BJ (cell line): ENCODE results near the gene PTPRE. TPM values are rescaled to one million over a fixed set of nuclear protein-coding genes. Genes with fewer than 3 reads are reported as not detected.

ENCODE experiments used
- CTCF ChIA-PET: fragments of 350-600 bp; formaldehyde crosslinking; extraction: SDS; loops from one replicate; lab custom pipeline; 2021; ENCODE audit warnings: antibody characterized with exemption, inconsistent platforms; lab: Yijun Ruan, JAX
- POLR2A ChIA-PET: fragments of 300-600 bp; sonication (Branson Sonifier 250); formaldehyde crosslinking; extraction: SDS; loops from one replicate; lab custom pipeline; 2021; ENCODE audit warnings: antibody characterized with exemption; lab: Charles Lee
- DNase-seq: peaks from one replicate; pipeline ENCODE4 v3.0.0-alpha.2; 2011; ENCODE audit warnings: low read depth
- H3K27me3 ChIP-seq: 2 replicates; pipeline ENCODE4 v1.6.0; 2011; ENCODE audit warnings: low read length; ENCODE audit not compliant: control insufficient read depth, insufficient read depth
- H3K36me3 ChIP-seq: 2 replicates; pipeline ENCODE4 v1.5.1; 2011; ENCODE audit warnings: low read length; ENCODE audit not compliant: control insufficient read depth, insufficient read depth
- H3K4me3 ChIP-seq: 2 replicates; pipeline ENCODE4 v1.5.1; 2011; ENCODE audit warnings: low read depth, mild to moderate bottlenecking, control low read depth, low read length
- polyA plus RNA-seq: library from polyadenylated mRNA; depleted of rRNA; stranded (reverse); fragments of >200 nt; gene quantifications from 2 replicates; pipeline ENCODE4 v1.2.3, GENCODE V29; 2011
- TF ChIP-seq, protein P1 (sequence below): IDR thresholded peaks from 2 replicates; pipeline ENCODE4 v1.5.1; 2011; ENCODE audit warnings: low read depth, mild to moderate bottlenecking, control low read depth, inconsistent platforms, low read length, moderate library complexity; ENCODE audit not compliant: insufficient read depth

The PTPRE gene
- polyA plus RNA-seq, 1 experiment: 0.09 TPM

DNA sequence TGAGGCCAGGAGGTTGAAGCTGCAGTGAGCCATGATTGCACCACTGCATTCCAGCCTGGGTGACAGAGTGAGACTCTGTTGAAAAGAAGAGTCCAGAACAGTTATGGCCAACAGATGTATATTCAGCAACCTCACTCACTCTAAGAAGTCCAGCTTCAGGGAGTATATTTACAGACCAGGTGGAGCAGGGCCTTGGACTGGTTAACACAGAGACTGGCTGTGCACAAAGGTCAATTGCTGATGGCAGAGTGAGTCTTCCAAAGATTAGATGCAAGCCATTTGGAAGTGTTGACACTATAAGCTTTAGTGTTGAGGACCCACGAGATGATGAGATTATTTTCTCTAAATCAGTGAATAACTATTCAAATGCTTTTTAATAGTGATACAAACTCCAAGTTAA, 39.1 kb upstream of the PTPRE start:
- TF ChIP-seq, protein P1, sequence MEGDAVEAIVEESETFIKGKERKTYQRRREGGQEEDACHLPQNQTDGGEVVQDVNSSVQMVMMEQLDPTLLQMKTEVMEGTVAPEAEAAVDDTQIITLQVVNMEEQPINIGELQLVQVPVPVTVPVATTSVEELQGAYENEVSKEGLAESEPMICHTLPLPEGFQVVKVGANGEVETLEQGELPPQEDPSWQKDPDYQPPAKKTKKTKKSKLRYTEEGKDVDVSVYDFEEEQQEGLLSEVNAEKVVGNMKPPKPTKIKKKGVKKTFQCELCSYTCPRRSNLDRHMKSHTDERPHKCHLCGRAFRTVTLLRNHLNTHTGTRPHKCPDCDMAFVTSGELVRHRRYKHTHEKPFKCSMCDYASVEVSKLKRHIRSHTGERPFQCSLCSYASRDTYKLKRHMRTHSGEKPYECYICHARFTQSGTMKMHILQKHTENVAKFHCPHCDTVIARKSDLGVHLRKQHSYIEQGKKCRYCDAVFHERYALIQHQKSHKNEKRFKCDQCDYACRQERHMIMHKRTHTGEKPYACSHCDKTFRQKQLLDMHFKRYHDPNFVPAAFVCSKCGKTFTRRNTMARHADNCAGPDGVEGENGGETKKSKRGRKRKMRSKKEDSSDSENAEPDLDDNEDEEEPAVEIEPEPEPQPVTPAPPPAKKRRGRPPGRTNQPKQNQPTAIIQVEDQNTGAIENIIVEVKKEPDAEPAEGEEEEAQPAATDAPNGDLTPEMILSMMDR: no peak
- ChIA-PET POLR2A (no interaction called here), CTCF (interaction anchor here (0.6 kb wide), 1 partner anchor 12 kb away, joined by 3 read pairs; no protein-coding TSS in a partner anchor)
- Histone ChIP-seq H3K36me3 (no peaks in the 10 kb centered on the region), H3K4me3 (no peak overlapping the region), H3K27me3 (no peaks in the 10 kb centered on the region)
- DNase-seq: no peak

DNA sequence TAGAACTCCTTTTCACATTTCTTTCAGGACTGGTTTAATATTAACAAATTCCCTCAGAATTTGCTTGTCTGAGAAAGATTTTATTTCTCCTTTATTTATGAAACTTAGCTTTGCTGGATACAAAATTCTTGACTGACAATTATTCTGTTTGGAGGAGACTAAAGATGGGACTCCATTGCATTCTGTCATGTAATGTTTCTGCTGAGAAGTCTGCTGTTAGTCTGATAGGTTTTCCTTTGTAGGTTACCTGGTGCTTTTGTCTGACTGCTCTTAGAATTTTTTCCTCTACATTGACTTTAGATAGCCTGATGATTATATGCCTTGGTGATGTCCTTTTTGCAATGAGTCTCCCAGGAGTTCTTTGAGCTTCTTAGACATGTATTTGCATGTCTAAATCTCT, 37.6 kb upstream of the PTPRE start:
- Histone ChIP-seq H3K27me3 (no peaks in the 10 kb centered on the region), H3K36me3 (no peaks in the 10 kb centered on the region), H3K4me3 (no peak overlapping the region)
- ChIA-PET CTCF (interaction anchor here (2.5 kb wide), 1 partner anchor 15 kb away, joined by 10 read pairs; no protein-coding TSS in a partner anchor), POLR2A (no interaction called here)
- no peak for DNase-seq
- TF ChIP-seq, protein P1: no peak

DNA sequence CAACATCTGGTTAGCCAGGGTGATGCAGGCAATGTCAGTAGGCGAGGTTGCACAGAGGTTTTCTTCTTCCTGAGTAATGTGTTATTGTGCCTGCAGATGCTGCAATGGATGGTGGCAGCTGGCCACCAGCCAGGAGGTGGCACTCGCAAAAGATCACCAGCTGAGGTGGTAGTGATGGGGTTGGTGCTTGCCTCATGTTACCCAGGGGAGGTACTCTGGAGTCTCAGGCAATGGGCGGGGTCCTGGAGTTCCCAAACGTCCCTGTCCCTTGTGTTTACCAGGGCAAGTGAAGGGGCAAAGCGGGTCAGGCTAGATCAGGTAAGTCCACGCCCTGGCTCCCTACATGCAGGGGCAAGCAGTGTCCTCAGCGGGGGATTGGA, 35.3 kb upstream of the PTPRE start:
- POLR2A ChIA-PET: no interaction called here
- no peak for DNase-seq
- Histone ChIP-seq H3K4me3 (no peak overlapping the region), H3K36me3 (no peaks in the 10 kb centered on the region), H3K27me3 (no peaks in the 10 kb centered on the region; the same call in 1 of the 2 replicates)
- TF ChIP-seq, protein P1: no peak
- CTCF ChIA-PET: interaction anchor here (1.5 kb wide), 1 partner anchor 18 kb away, joined by 3 read pairs; no protein-coding TSS in a partner anchor

DNA sequence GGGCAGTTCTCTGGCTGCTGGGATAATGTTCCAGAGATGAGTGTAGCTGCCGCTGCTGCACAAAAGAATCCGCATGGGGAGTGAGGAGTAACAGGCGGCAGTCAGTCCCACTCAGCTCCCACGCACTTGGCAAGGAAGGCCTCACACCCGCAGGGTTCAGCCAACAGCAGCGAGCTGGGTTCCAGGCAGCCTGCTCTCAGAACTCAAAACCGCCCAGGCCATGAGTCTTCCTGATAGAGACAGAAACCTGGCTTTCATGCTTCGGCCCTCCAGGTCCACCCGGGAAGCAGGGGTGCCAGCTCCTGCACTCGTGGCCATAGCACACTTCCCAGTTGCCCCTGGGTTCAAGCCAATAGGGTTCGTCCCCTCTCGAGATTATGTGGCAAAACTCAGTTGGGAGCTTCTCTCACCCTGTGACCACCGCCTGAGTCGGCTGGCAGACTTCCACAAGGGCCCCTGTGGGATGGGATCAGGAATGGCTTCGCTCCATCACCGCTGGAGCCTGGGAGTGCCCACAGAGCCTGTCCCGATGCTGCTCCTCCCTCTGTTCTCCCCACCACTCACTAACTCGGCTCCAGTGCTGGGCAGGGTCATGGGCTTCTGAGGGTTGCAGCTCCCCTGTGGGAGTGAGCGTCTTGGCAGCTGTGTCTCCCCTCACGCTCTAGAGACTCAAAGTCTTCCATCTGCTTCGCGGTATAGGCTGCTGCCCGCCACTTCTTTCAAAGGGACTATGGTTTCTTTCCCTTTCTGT, 34.7 kb upstream of the PTPRE start:
- Histone ChIP-seq H3K4me3 (no peak overlapping the region), H3K36me3 (no peaks in the 10 kb centered on the region), H3K27me3 (no peaks in the 10 kb centered on the region; the same call in 1 of the 2 replicates)
- DNase-seq: no peak
- POLR2A ChIA-PET: no interaction called here
- TF ChIP-seq, protein P1: no peak
- CTCF ChIA-PET: interaction anchor here (1.5 kb wide), 1 partner anchor 18 kb away, joined by 3 read pairs; no protein-coding TSS in a partner anchor

DNA sequence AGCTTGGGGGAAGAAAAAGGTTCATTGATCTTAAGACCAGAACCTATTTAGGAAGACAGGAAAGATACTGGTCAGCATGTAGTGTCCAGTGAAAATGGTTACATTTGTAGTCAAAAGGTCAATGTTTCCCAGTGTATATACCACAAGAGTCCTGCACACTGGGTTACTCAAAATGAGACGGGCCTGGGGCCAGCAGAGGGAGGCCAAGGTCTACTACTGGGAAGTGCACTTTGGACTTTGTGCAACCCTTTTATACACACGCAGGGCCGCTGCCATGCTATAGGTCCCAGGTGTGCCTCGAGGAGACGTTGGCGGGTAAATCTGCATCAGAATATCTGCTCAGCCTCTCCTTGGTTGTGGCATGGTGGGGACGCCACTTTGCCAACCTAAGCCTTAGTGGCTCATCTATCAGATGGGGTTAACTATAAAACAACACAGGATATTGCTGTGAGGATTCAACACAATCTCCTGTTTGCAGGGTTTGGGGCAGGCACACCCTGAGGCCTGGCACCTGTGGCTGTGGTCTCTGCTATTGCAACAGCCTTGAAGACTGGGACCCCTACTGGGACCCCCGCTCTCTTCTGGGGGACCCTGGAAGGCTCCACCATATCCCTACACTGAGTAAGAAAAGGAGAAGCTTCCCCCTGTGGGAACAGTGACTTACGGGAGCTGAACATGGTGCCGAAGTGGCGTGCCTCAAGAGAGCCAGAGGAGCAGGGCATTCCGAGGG, 33.9 kb upstream of the PTPRE start:
- Histone ChIP-seq H3K27me3 (no peaks in the 10 kb centered on the region; the same call in 1 of the 2 replicates), H3K36me3 (no peaks in the 10 kb centered on the region), H3K4me3 (no peak overlapping the region)
- CTCF ChIA-PET: interaction anchor here (1.5 kb wide), 1 partner anchor 19 kb away, joined by 3 read pairs; no protein-coding TSS in a partner anchor
- no peak for DNase-seq
- TF ChIP-seq, protein P1: no peak
- POLR2A ChIA-PET: no interaction called here
